Activated T-cell treated with anti-CD3 and anti-CD28 coated beads, Interleukin-2, amount 50 U/mL, for 72 hours (primary cell): Measurements from ENCODE around the gene KCTD2. TPM values are rescaled to one million over a fixed set of nuclear protein-coding genes. Genes with fewer than 3 reads are reported as not detected.

Experiments
- ATAC-seq, 2 donors: fragments of 150-1000 bp; cut with Tn5 transposase; replicated peaks in 1 of 2; 2 replicates each; pipeline ENCODE4 v1.10.0; 2021; ENCODE audit warnings: moderate library complexity in 2 of 2, mild to moderate bottlenecking in 1 of 2
- DNase-seq, 2 donors: peaks; one replicate each; pipeline ENCODE4 v3.0.0; 2021 to 2022; ENCODE audit warnings: mixed read lengths in 1 of 2
- H3K27ac Mint-ChIP-seq: one replicate; pipeline ENCODE4 v1.8.0; 2022; ENCODE audit warnings: mild to moderate bottlenecking, moderate library complexity, mixed read lengths
- H3K27me3 Mint-ChIP-seq: one replicate; pipeline ENCODE4 v1.8.0; 2022; ENCODE audit warnings: low read depth, mixed read lengths
- H3K36me3 Mint-ChIP-seq, 2 donors: one replicate each; pipeline ENCODE4 v1.8.0; 2022; ENCODE audit warnings: mixed read lengths in 2 of 2, mild to moderate bottlenecking in 1 of 2; ENCODE audit not compliant: insufficient read depth in 2 of 2
- H3K4me1 Mint-ChIP-seq: one replicate; pipeline ENCODE4 v1.8.0; 2022; ENCODE audit warnings: low read depth, mixed read lengths
- H3K4me3 Mint-ChIP-seq, 2 donors: one replicate each; pipeline ENCODE4 v1.8.0; 2022; ENCODE audit warnings: mild to moderate bottlenecking in 2 of 2, mixed read lengths in 2 of 2, moderate library complexity in 2 of 2
- H3K9me3 Mint-ChIP-seq, 2 donors: one replicate each; pipeline ENCODE4 v1.8.0; 2022; ENCODE audit warnings: mixed read lengths in 2 of 2
- total RNA-seq, 2 donors: library from RNA; stranded (reverse); gene quantifications; one replicate each; pipeline ENCODE4 v1.2.3, GENCODE V29; 2022

KCTD2 gene
- total RNA-seq, 2 donors from 2014 or later: 21.4 to 24.1 TPM

DNA sequence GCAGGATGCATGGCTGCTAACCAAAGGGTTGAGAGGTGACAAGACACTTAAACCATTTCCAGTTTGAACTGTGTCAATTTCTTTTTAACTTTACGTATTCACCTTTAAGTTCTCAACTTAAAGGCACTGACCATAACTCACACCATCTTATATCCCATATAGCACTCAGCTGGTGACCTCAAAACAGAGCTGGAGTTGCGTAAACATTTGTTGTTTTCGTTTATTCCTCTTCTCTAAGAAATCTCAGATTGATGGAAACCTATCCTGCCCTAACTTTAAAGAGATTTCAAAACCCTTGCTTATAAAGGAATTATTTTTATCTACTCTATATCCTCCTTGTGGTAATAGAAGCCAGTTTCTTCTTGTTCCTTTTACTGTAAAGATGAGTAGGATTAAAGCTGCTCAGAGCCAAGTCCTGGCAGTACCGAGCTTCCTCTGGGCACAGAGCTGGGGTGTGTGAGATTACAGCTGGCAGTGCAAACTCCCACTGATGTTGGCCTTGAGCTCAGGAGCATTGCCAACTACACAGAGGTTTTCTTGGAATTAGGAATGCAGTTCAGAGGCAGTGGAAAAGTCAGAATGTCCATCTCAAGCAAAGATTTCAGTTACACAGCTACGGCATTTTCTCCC, 1.3 kb downstream of the KCTD2 start:
- no peak for ATAC-seq
- peak overlapping the region; percentile 95 to 99 for H3K4me3 Mint-ChIP-seq

GRCh38 chr17:75049057-75049456, 2.0 kb downstream of the KCTD2 start:
- DNase-seq: no peak
- Mint-ChIP-seq H3K36me3 (peaks cover 7 to 9% of the 10 kb centered on the region in 2 donors), H3K4me3 (peak overlapping the region in 1 of 2 donors; percentile 95), H3K27me3 (no peaks in the 10 kb centered on the region), H3K9me3 (no peaks in the 10 kb centered on the region), H3K27ac (peak overlapping the region; percentile 19), H3K4me1 (peaks cover 43% of the 10 kb centered on the region)
- no peak for ATAC-seq

More for the DNA sequence above, 1.3 kb downstream of the KCTD2 start:
- H3K9me3 Mint-ChIP-seq: no peaks in the 10 kb centered on the region
- peaks cover 43% of the 10 kb centered on the region for H3K4me1 Mint-ChIP-seq
- H3K27ac Mint-ChIP-seq: peak overlapping the region; percentile 95
- no peak for DNase-seq
- H3K36me3 Mint-ChIP-seq: peaks cover 7 to 8% of the 10 kb centered on the region in 2 donors
- H3K27me3 Mint-ChIP-seq: no peaks in the 10 kb centered on the region

DNA sequence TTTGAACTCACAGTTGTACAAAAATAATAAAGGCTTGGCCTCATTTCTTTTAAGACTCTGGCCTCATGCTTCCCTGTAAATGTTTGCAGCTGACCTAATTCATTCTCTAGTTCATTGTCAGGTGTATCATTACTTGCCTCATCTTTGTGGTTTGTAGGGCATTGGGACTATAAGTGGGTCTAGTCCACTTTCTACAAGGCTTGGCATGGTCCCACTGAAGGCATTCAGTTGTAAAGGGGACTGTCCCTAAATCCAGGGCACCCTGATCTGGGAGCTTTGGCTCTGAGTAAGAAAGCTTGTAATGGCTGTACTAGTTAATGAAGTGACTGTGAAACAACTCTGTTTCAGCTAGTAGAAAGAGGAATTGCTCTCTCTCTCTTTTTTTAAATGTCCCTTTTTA, 2.7 kb downstream of the KCTD2 start:
- Mint-ChIP-seq H3K4me1 (peaks cover 39% of the 10 kb centered on the region), H3K9me3 (no peaks in the 10 kb centered on the region), H3K36me3 (peaks cover 7 to 9% of the 10 kb centered on the region in 2 donors), H3K27me3 (no peaks in the 10 kb centered on the region), H3K27ac (peak overlapping the region; percentile 19), H3K4me3 (peak overlapping the region in 1 of 2 donors; percentile 20)
- DNase-seq (no peak), ATAC-seq (no peak)

DNA sequence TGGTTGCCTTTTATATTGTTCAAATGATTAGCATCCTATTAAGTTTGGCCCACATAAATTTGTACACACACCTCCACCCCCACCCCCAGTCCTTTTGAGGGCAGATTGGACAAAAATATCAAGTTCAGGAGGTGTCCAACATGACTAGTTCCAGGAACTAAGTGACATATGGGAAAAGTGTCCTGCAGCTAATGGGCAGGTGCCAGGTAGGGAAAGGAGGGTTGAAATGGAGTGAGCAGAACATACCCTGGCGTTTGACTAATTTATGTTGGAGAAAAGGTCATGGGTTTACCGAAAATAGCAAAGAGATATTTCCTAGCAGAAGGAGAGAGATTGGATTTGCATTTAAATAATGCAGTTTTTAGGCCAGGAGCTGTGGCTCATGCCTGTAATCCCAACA, 4.9 kb downstream of the KCTD2 start:
- no peak overlapping the region for H3K4me3 Mint-ChIP-seq
- peaks cover 24% of the 10 kb centered on the region for H3K4me1 Mint-ChIP-seq
- DNase-seq: no peak
- H3K27ac Mint-ChIP-seq: no peak overlapping the region
- H3K36me3 Mint-ChIP-seq: peaks cover 7 to 15% of the 10 kb centered on the region in 2 donors
- no peak for ATAC-seq
- no peaks in the 10 kb centered on the region for H3K27me3 Mint-ChIP-seq
- H3K9me3 Mint-ChIP-seq: no peaks in the 10 kb centered on the region

GRCh38 chr17:75059369-75060345, 12.6 kb downstream of the KCTD2 start:
- H3K36me3 Mint-ChIP-seq: peaks cover 0 to 14% of the 10 kb centered on the region in 2 donors
- no peak overlapping the region for H3K27ac Mint-ChIP-seq
- H3K4me1 Mint-ChIP-seq: peaks cover 10% of the 10 kb centered on the region
- no peak for ATAC-seq
- no peak for DNase-seq
- no peak overlapping the region for H3K4me3 Mint-ChIP-seq
- no peaks in the 10 kb centered on the region for H3K27me3 Mint-ChIP-seq
- no peaks in the 10 kb centered on the region for H3K9me3 Mint-ChIP-seq

DNA sequence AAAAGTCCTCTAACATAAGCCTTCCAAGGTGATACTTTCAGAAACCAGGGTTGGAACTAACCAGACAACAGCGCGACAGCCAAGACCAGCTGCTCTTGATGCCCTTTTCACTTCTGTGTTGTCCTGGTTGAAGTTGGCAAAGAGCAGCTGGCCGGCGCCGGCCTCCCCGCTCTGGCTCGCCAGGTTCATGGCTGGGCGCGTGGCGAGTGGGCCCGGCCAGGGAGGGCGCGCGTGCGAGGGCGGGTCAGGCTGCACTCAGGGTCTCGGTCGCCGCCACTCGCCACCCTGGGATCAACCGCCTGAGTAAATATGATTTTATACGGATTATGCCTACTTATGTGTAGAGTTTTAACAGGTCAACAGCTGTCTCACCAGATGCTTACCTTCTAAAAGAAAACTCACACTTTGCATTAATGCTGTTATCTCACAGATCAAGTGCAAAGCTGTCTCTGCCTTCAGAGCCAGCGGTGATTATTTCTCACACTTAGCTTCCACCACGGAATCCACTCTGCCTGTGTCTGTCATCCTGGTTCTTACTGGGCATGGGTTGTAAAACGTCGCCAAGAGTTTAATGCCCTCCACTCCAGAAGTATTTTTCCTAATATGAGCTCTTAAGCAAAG, 13.5 kb downstream of the KCTD2 start:
- Mint-ChIP-seq H3K9me3 (no peaks in the 10 kb centered on the region), H3K4me3 (no peak overlapping the region), H3K27me3 (no peaks in the 10 kb centered on the region), H3K36me3 (peaks cover 0 to 14% of the 10 kb centered on the region in 2 donors), H3K27ac (no peak overlapping the region), H3K4me1 (peaks cover 19% of the 10 kb centered on the region)
- DNase-seq (no peak), ATAC-seq (no peak)

- no peak overlapping the region for H3K27ac Mint-ChIP-seq
- H3K4me3 Mint-ChIP-seq: no peak overlapping the region
- no peaks in the 10 kb centered on the region for H3K27me3 Mint-ChIP-seq
- DNase-seq (no peak), ATAC-seq (no peak)
- H3K4me1 Mint-ChIP-seq: peaks cover 24% of the 10 kb centered on the region
- H3K36me3 Mint-ChIP-seq: peaks cover 0 to 14% of the 10 kb centered on the region in 2 donors
- H3K9me3 Mint-ChIP-seq: no peaks in the 10 kb centered on the region
These were observed 14.0 kb downstream of the KCTD2 start for GRCh38 chr17:75061055-75061438.

- Mint-ChIP-seq H3K4me3 (no peak overlapping the region), H3K27me3 (no peaks in the 10 kb centered on the region), H3K36me3 (peaks cover 0 to 11% of the 10 kb centered on the region in 2 donors), H3K4me1 (peaks cover 29% of the 10 kb centered on the region), H3K9me3 (no peaks in the 10 kb centered on the region), H3K27ac (no peak overlapping the region)
- DNase-seq: no peak
- ATAC-seq: no peak
These were observed 14.6 kb downstream of the KCTD2 start for GRCh38 chr17:75061618-75062017.

DNA sequence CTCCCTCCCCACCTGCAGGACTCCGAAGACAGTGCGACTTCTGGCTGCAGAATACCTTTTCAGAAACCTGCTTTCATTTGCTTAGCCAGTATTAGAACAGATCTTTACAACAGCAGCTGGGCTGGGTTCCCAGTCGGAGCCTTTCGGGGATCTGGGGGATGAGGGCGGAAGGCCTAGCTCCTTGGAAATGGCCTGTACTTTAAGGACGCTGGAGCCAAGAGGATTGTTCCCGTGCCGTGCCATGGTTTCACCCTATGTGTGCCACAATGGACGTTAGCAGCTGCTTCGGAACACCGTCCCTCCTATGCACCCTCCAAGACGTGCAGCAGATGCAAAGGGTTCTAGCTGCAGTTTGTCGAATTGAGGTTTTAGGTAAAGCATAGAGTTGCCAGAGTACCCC, 16.2 kb downstream of the KCTD2 start:
- peaks cover 44% of the 10 kb centered on the region for H3K4me1 Mint-ChIP-seq
- ATAC-seq (no peak), DNase-seq (no peak)
- no peak overlapping the region for H3K27ac Mint-ChIP-seq
- peaks cover 0 to 6% of the 10 kb centered on the region in 2 donors for H3K36me3 Mint-ChIP-seq
- H3K27me3 Mint-ChIP-seq: no peaks in the 10 kb centered on the region
- H3K9me3 Mint-ChIP-seq: no peaks in the 10 kb centered on the region
- no peak overlapping the region for H3K4me3 Mint-ChIP-seq

DNA sequence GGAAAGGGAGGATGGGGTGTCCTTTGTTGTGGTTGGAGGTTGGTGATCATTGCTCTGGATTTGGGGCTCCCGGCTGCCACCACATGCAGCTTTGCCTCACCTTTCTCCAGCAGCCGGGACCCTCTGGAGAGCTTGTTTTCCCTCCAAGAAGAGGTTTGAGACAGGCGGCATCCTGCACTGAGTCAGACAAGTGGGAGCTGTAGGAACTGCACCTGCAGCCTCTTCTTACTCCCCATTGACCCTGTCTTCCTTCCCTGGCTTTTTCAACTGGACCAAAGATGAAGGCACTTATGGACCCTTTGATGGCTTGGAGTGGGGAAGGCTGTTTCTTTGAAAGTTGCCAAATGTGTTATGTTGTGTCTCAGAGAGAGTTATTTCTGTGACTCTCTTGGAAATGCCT, 16.6 kb downstream of the KCTD2 start:
- ATAC-seq: no peak
- no peak overlapping the region for H3K4me3 Mint-ChIP-seq
- peaks cover 45% of the 10 kb centered on the region for H3K4me1 Mint-ChIP-seq
- no peaks in the 10 kb centered on the region for H3K9me3 Mint-ChIP-seq
- peaks cover 0 to 6% of the 10 kb centered on the region in 2 donors for H3K36me3 Mint-ChIP-seq
- no peaks in the 10 kb centered on the region for H3K27me3 Mint-ChIP-seq
- H3K27ac Mint-ChIP-seq: no peak overlapping the region
- DNase-seq: no peak

GRCh38 chr17:75064040-75064439, 17.0 kb downstream of the KCTD2 start:
- no peaks in the 10 kb centered on the region for H3K9me3 Mint-ChIP-seq
- DNase-seq (no peak), ATAC-seq (no peak)
- H3K4me1 Mint-ChIP-seq: peaks cover 45% of the 10 kb centered on the region
- H3K27me3 Mint-ChIP-seq: no peaks in the 10 kb centered on the region
- H3K27ac Mint-ChIP-seq: no peak overlapping the region
- no peak overlapping the region for H3K4me3 Mint-ChIP-seq
- peaks cover 0 to 6% of the 10 kb centered on the region in 2 donors for H3K36me3 Mint-ChIP-seq

DNA sequence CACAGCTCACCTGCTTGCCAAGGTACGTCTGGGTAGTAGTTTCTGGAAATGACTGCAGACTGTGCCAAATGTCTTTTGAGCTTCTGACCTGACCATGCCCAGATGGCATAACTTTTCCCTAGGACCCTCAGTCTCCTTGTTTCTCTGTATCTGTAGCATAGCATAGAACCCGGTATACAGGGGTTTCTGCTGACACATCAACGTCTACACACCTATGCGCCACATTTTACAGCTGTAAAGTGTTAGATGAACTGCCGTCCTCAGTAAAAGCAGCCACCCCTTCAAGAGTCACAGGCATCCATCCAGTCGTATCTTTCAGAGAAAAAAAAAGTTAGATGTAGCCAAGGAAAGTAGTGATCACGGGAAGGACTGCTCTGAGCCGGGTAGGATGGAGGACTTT, 17.4 kb downstream of the KCTD2 start:
- no peak for DNase-seq
- peaks cover 42% of the 10 kb centered on the region for H3K4me1 Mint-ChIP-seq
- peak overlapping the region; percentile 51 for H3K27ac Mint-ChIP-seq
- H3K4me3 Mint-ChIP-seq: peak overlapping the region in 1 of 2 donors; percentile 39
- peaks cover 0 to 6% of the 10 kb centered on the region in 2 donors for H3K36me3 Mint-ChIP-seq
- H3K9me3 Mint-ChIP-seq: no peaks in the 10 kb centered on the region
- no peaks in the 10 kb centered on the region for H3K27me3 Mint-ChIP-seq
- no peak for ATAC-seq
